Tibial nerve (tissue), 4 donors: ENCODE results near the gene PEMT. TPM values are rescaled to one million over a fixed set of nuclear protein-coding genes. Genes with fewer than 3 reads are reported as not detected.

ENCODE experiments used
- DNase-seq, 2 donors: peaks; one replicate each; pipeline ENCODE4 v3.0.0-alpha.2; 2019; ENCODE audit warnings: low spot score in 2 of 2
- H3K27ac ChIP-seq, 4 donors: fragments of 200-600 bp; sonication (generic) in 3 of 4; one replicate each; pipeline ENCODE4 v1.5.1; 2017 to 2019; ENCODE audit warnings: mild to moderate bottlenecking in 1 of 4
- H3K27me3 ChIP-seq, 2 donors: fragments of 200-600 bp; sonication (generic) in 1 of 2; one replicate each; pipeline versions ENCODE4 v1.5.1 to v1.6.0; 2017 to 2019
- H3K36me3 ChIP-seq, 3 donors: fragments of 200-600 bp; sonication (generic); one replicate each; pipeline ENCODE4 v1.5.1; 2018 to 2019
- H3K4me1 ChIP-seq, 4 donors: fragments of 200-600 bp; sonication (generic) in 3 of 4; one replicate each; pipeline ENCODE4 v1.5.1; 2017 to 2019
- H3K4me3 ChIP-seq, 4 donors: fragments of 200-600 bp; sonication (generic) in 3 of 4; one replicate each; pipeline ENCODE4 v1.5.1; 2017 to 2019; ENCODE audit warnings: mild to moderate bottlenecking in 1 of 4, moderate library complexity in 1 of 4
- H3K9me3 ChIP-seq, 4 donors: fragments of 200-600 bp; sonication (generic) in 3 of 4; one replicate each; pipeline ENCODE4 v1.5.1; 2017 to 2019
- CTCF ChIP-seq, 5 experiments: fragments of 200-600 bp in 3 of 5; fragments of 450-650 bp in 2 of 5; sonication (generic) in 3 of 5; IDR thresholded peaks; one replicate each; pipeline ENCODE4 v1.5.1; 2016 to 2019; ENCODE audit warnings: antibody characterized with exemption in 5 of 5, mild to moderate bottlenecking in 3 of 5, moderate library complexity in 2 of 5
- EP300 ChIP-seq, 2 donors: sonication (generic); formaldehyde crosslinking; IDR thresholded peaks; one replicate each; pipeline ENCODE4 v1.6.1; 2017; ENCODE audit warnings: antibody characterized with exemption in 2 of 2, mild to moderate bottlenecking in 1 of 2
- POLR2A ChIP-seq, 2 donors: fragments of 450-650 bp; IDR thresholded peaks; one replicate each; pipeline ENCODE4 v1.6.1; 2017; ENCODE audit warnings: antibody characterized with exemption in 2 of 2, mild to moderate bottlenecking in 2 of 2, moderate library complexity in 2 of 2
- WGBS, 2 donors: methylation state at CpG; one replicate each; pipeline ENCODE4 v1.1.5; 2018; 5-methylcytosine and 5-hydroxymethylcytosine counted together
- small RNA-seq: library from RNA; depleted of rRNA; stranded (forward); fragments of <200 nt; gene quantifications from one replicate; pipeline ENCODE3, GENCODE V24; 2016
- total RNA-seq, 4 donors: library from RNA; depleted of rRNA; stranded (reverse); fragments of >200 nt; gene quantifications; one replicate each; pipeline ENCODE4 v1.1.0, GENCODE V29; 2016

The PEMT gene
- total RNA-seq, 4 donors from 2014 or later: 29.5 to 80.8 (median 58.8) TPM

GRCh38 chr17:17457680-17458079 is 133.8 kb downstream of the PEMT start:
- Histone ChIP-seq H3K4me1 (no peaks in the 10 kb centered on the region), H3K27me3 (no peaks in the 10 kb centered on the region), H3K36me3 (no peaks in the 10 kb centered on the region), H3K4me3 (no peak overlapping the region), H3K27ac (no peak overlapping the region), H3K9me3 (no peaks in the 10 kb centered on the region)
- no peak for DNase-seq
- WGBS, 2 donors: 85 to 87% methylated on average over 2 of the region's 2 CpGs
- no peak for TF ChIP-seq EP300 (IDR thresholded peaks at IDR 0.05)
- TF ChIP-seq CTCF (IDR thresholded peaks at IDR 0.05): no peak

- Histone ChIP-seq H3K36me3 (no peaks in the 10 kb centered on the region), H3K9me3 (no peaks in the 10 kb centered on the region), H3K4me3 (no peak overlapping the region), H3K27ac (no peak overlapping the region), H3K27me3 (no peaks in the 10 kb centered on the region), H3K4me1 (no peaks in the 10 kb centered on the region)
- WGBS, 2 donors: 85 to 87% methylated on average over 19 of the region's 19 CpGs
- TF ChIP-seq CTCF (IDR thresholded peaks at IDR 0.05) (no peak), EP300 (IDR thresholded peaks at IDR 0.05) (no peak), POLR2A (IDR thresholded peaks at IDR 0.05) (no peak)
- no peak for DNase-seq
These were observed 135.3 kb downstream of the PEMT start for GRCh38 chr17:17456251-17456650.

Small RNAs within 50 kb of the gene (small RNA-seq; reads per million reads assigned to genes)
- gene RF00019 (not detected), gene RNU6-468P (not detected)

Other genes starting within 250 kb of the PEMT start
- 10 to 100 TPM in 3 of 4 donors, 1 to 10 TPM in 1; 8.0 to 17.5 (median 13.6) TPM for gene MED9, start 114.7 kb downstream of the PEMT start, total RNA-seq
- gene RASD1, start 95.3 kb downstream of the PEMT start, total RNA-seq: 100 to 1,000 TPM; 166 to 250 (median 231) TPM
- 10 to 100 TPM; 32.9 to 52.7 (median 45.9) TPM for gene RAI1, start 89.8 kb upstream of the PEMT start, total RNA-seq
- 100 to 1,000 TPM; 115 to 253 (median 191) TPM for gene SREBF1, start 245.3 kb upstream of the PEMT start, total RNA-seq